ENCODE measurements around the gene KCTD11. TPM values are rescaled to one million over a fixed set of nuclear protein-coding genes. Genes with fewer than 3 reads are reported as not detected.

Gene KCTD11
- total and polyA plus RNA-seq, 2 of the 13 experiments (the other 11 are each of a cell fraction or from before 2014, with no cell fraction given) = 1.6 to 2.6 TPM

GRCh38 chr17:7357381-7357780 is 5.4 kb downstream of the KCTD11 start:
- Histone ChIP-seq H4K20me1 (ENCODE audit: insufficient read depth, low read length) (no peaks in the 10 kb centered on the region), H2AFZ (ENCODE audit: low read length) (no peak overlapping the region), H3K27ac (ENCODE audit: extremely low read length, insufficient read depth, low read length) (no peak overlapping the region), H3K4me2 (ENCODE audit: low read depth, low read length) (no peak overlapping the region), H3K79me2 (ENCODE audit: insufficient read depth, low read length) (no peaks in the 10 kb centered on the region), H3K9me3 (ENCODE audit: low read length) (no peaks in the 10 kb centered on the region), H3K4me3 (replicated peaks in 1 of 3; ENCODE audit: insufficient read depth in 1 of 3, low read depth in 2 of 3, low read length in 3 of 3) (no peak overlapping the region), H3K27me3 (ENCODE audit: control insufficient read depth in 1 of 2, insufficient read depth in 2 of 2, low read length in 2 of 2) (peaks cover 0 to 11% of the 10 kb centered on the region in 2 experiments; a peak in 1 of 5 replicates), H3K4me1 (ENCODE audit: insufficient read depth, low read length) (peaks cover 25% of the 10 kb centered on the region), H3K36me3 (replicated peaks in 1 of 2; ENCODE audit: control insufficient read depth in 1 of 2, insufficient read depth in 2 of 2, low read length in 2 of 2) (no peaks in the 10 kb centered on the region), H3K9ac (ENCODE audit: insufficient read depth, low read depth, low read length) (no peak overlapping the region)
- CTCF ChIA-PET (ENCODE audit: low intra/inter-chr PET ratio, low total read pairs) = interaction anchor here (0.7 kb wide), 1 partner anchor 145 kb away, joined by 3 read pairs; no protein-coding TSS in a partner anchor
- no TSS peak for BruUV-seq (replicated peaks)
- DNase-seq (ENCODE audit: low spot score) (no peak), FAIRE-seq (no peak), ATAC-seq (no peak)
- intact Hi-C loops (cut with micrococcal nuclease; ENCODE audit: unreplicated experiment) = loop anchor here (5.0 to 10.0 kb wide), 4 partner anchors 45 to 207 kb away; partner anchors contain the start of genes POLR2A, SENP3, SLC35G6 and TMEM256
- TF ChIP-seq AKNA (CRISPR knock-in tag; IDR thresholded peaks at IDR 0.05; ENCODE audit: borderline replicate concordance) = no peak
- no peak for TF ChIP-seq CHD4 (IDR thresholded peaks at IDR 0.05; ENCODE audit: borderline replicate concordance, low read length)
- no peak for TF ChIP-seq GPN1 (CRISPR knock-in tag; IDR thresholded peaks at IDR 0.05; ENCODE audit: borderline replicate concordance)
- POLR2A ChIA-PET = no interaction called here
- 12% methylated on average over 2 of the region's 2 CpGs for WGBS (ENCODE audit: low lambda C conversion rate)
- in situ Hi-C loops (cut with HindIII; ENCODE audit: extremely low pct_ligation_motif_present, low pct_unique_long_range_greater_than_20kb) = loop anchor here (5.0 kb wide), 1 partner anchor 80 kb away; the partner anchor contains the start of genes FGF11 and TMEM102
